H1 (cell line): ENCODE measurements around the gene PKD1L1. TPM values are rescaled to one million over a fixed set of nuclear protein-coding genes. Genes with fewer than 3 reads are reported as not detected.

Source experiments
- CTCF ChIA-PET: fragments of 300-600 bp; sonication (Branson Sonifier 250); formaldehyde crosslinking; loops from one replicate; lab custom pipeline; 2021; ENCODE audit not compliant: partially characterized antibody; lab: Charles Lee
- POLR2A ChIA-PET: fragments of 300-600 bp; sonication (Branson Sonifier 250); formaldehyde crosslinking; loops from one replicate; lab custom pipeline; 2021; ENCODE audit warnings: inconsistent platforms; ENCODE audit not compliant: partially characterized antibody; lab: Charles Lee
- DNase-seq, 2 experiments: peaks; one replicate each; pipeline versions ENCODE4 v3.0.0 to v3.0.0-alpha.2; 2010 to 2022; ENCODE audit warnings: low spot score in 2 of 2, low read depth in 1 of 2, mixed read lengths in 1 of 2
- FAIRE-seq: peaks from 2 replicates; lab custom pipeline; 2011; peaks lifted over from hg19 to GRCh38; lab: Jason Lieb, UNC
- H2AFZ ChIP-seq: 2 replicates; pipeline ENCODE4 v1.8.1; 2012; ENCODE audit warnings: low read length, inconsistent platforms
- H2AK5ac ChIP-seq: 2 replicates; pipeline ENCODE4 v1.6.1; 2013; ENCODE audit warnings: low read depth, low read length
- H2BK120ac ChIP-seq: replicated peaks from 2 replicates; pipeline ENCODE3; 2013; ENCODE audit warnings: low read depth, low read length, inconsistent platforms
- H2BK12ac ChIP-seq: 2 replicates; pipeline ENCODE4 v1.6.1; 2013; ENCODE audit warnings: low read depth, low read length
- H2BK15ac ChIP-seq: 2 replicates; pipeline ENCODE4 v1.6.1; 2013; ENCODE audit warnings: low read length
- H2BK20ac ChIP-seq: 2 replicates; pipeline ENCODE4 v1.6.1; 2013; ENCODE audit warnings: low read length
- H2BK5ac ChIP-seq: 2 replicates; pipeline ENCODE4 v1.6.1; 2013; ENCODE audit warnings: low read depth, low read length
- H3K14ac ChIP-seq: 2 replicates; pipeline ENCODE4 v1.6.1; 2013; ENCODE audit warnings: inconsistent platforms; ENCODE audit not compliant: insufficient read length
- H3K18ac ChIP-seq: 2 replicates; pipeline ENCODE4 v1.6.1; 2013; ENCODE audit warnings: low read length; ENCODE audit errors: extremely low read depth
- H3K23ac ChIP-seq: 2 replicates; pipeline ENCODE4 v1.6.1; 2013; ENCODE audit warnings: inconsistent platforms; ENCODE audit not compliant: insufficient read length
- H3K23me2 ChIP-seq: 2 replicates; pipeline ENCODE4 v1.6.1; 2013; ENCODE audit warnings: low read depth, low read length
- H3K27ac ChIP-seq: 2 replicates; pipeline ENCODE4 v1.6.1; 2011; ENCODE audit warnings: low read depth, low read length, inconsistent platforms
- H3K27me3 ChIP-seq, 4 experiments: replicated peaks in 1 of 4; 1 replicate in 1 of 4; 2 replicates in 3 of 4; pipeline versions ENCODE4 v1.6.1 to v1.8.1; 2011 to 2013; ENCODE audit warnings: low read length in 3 of 4, mild to moderate bottlenecking in 3 of 4, inconsistent platforms in 2 of 4, mixed read lengths in 2 of 4, moderate library complexity in 1 of 4; ENCODE audit not compliant: control insufficient read depth in 3 of 4, insufficient read depth in 3 of 4; ENCODE audit errors: extremely low read depth in 1 of 4
- H3K36me3 ChIP-seq, 4 experiments: 2 replicates each; pipeline versions ENCODE4 v1.6.1 to v1.8.1; 2011 to 2013; ENCODE audit warnings: mild to moderate bottlenecking in 4 of 4, low read length in 3 of 4, moderate library complexity in 2 of 4, control low read depth in 1 of 4, inconsistent platforms in 1 of 4; ENCODE audit not compliant: insufficient read depth in 4 of 4, control insufficient read depth in 2 of 4
- H3K4ac ChIP-seq: replicated peaks from 2 replicates; pipeline ENCODE3; 2013; ENCODE audit warnings: low read length, low read depth, mixed read lengths, inconsistent platforms; ENCODE audit not compliant: insufficient read length
- H3K4me1 ChIP-seq, 4 experiments: replicated peaks in 1 of 4; 1 replicate in 1 of 4; 2 replicates in 3 of 4; pipeline versions ENCODE4 v1.6.1 to v1.8.1; 2011 to 2013; ENCODE audit warnings: low read length in 3 of 4, inconsistent platforms in 2 of 4, mixed read lengths in 1 of 4; ENCODE audit not compliant: insufficient read depth in 4 of 4, control insufficient read depth in 3 of 4
- H3K4me2 ChIP-seq, 2 experiments: 2 replicates each; pipeline versions ENCODE4 v1.6.1 to v1.8.1; 2011 to 2013; ENCODE audit warnings: low read depth in 2 of 2, low read length in 2 of 2, control low read depth in 1 of 2, inconsistent platforms in 1 of 2, mild to moderate bottlenecking in 1 of 2; ENCODE audit not compliant: insufficient read depth in 1 of 2
- H3K4me3 ChIP-seq, 4 experiments: fragments of 200-600, 300-600 bp in 1 of 4; sonication (generic), shearing (Covaris generic), sonication (Bioruptor Twin) in 1 of 4; 2 replicates each; pipeline versions ENCODE4 v1.5.1 to v1.8.1; 2011 to 2016; ENCODE audit warnings: low read length in 4 of 4, low read depth in 3 of 4, control low read depth in 2 of 4, inconsistent platforms in 2 of 4, mild to moderate bottlenecking in 2 of 4, mixed read lengths in 1 of 4, moderate library complexity in 1 of 4; ENCODE audit not compliant: insufficient read depth in 2 of 4; ENCODE audit errors: extremely low read depth in 1 of 4
- H3K56ac ChIP-seq: replicated peaks from 2 replicates; pipeline ENCODE3; 2013; ENCODE audit warnings: low read depth, mild to moderate bottlenecking, mixed read lengths, low read length, inconsistent platforms; ENCODE audit not compliant: insufficient read length
- H3K79me1 ChIP-seq: 2 replicates; pipeline ENCODE4 v1.6.1; 2013; ENCODE audit warnings: low read depth, low read length, control low read depth
- H3K79me2 ChIP-seq, 2 experiments: 2 replicates each; pipeline versions ENCODE4 v1.6.1 to v1.8.1; 2012 to 2013; ENCODE audit warnings: low read length in 2 of 2, mild to moderate bottlenecking in 2 of 2, inconsistent platforms in 1 of 2; ENCODE audit not compliant: insufficient read depth in 2 of 2, control insufficient read depth in 1 of 2
- H3K9ac ChIP-seq, 4 experiments: replicated peaks in 1 of 4; 1 replicate in 1 of 4; 2 replicates in 3 of 4; pipeline versions ENCODE4 v1.6.1 to v1.8.1; 2011 to 2013; ENCODE audit warnings: low read depth in 3 of 4, low read length in 3 of 4, control low read depth in 2 of 4, mild to moderate bottlenecking in 2 of 4, moderate library complexity in 2 of 4, inconsistent platforms in 1 of 4; ENCODE audit errors: extremely low read depth in 1 of 4
- H3K9me3 ChIP-seq, 2 experiments: 2 replicates each; pipeline versions ENCODE4 v1.6.1 to v1.8.1; 2012 to 2013; ENCODE audit warnings: mild to moderate bottlenecking in 2 of 2, moderate library complexity in 2 of 2, control low read depth in 1 of 2, inconsistent platforms in 1 of 2, low read depth in 1 of 2, low read length in 1 of 2, mixed read lengths in 1 of 2; ENCODE audit not compliant: insufficient read depth in 2 of 2
- H4K20me1 ChIP-seq, 2 experiments: replicated peaks in 1 of 2; 2 replicates each; pipeline versions ENCODE3 to v1.8.1; 2011 to 2013; ENCODE audit warnings: inconsistent platforms in 2 of 2, low read length in 2 of 2, mild to moderate bottlenecking in 1 of 2; ENCODE audit not compliant: insufficient read depth in 2 of 2, control insufficient read depth in 1 of 2
- H4K5ac ChIP-seq: 2 replicates; pipeline ENCODE4 v1.6.1; 2013; ENCODE audit warnings: low read length, low read depth, mixed read lengths, inconsistent platforms; ENCODE audit not compliant: insufficient read length
- H4K8ac ChIP-seq: 2 replicates; pipeline ENCODE4 v1.8.0; 2013; ENCODE audit warnings: mild to moderate bottlenecking, moderate library complexity, low read length, inconsistent platforms; ENCODE audit not compliant: insufficient read depth; ENCODE audit errors: extremely low read depth
- H4K91ac ChIP-seq: replicated peaks from 2 replicates; pipeline ENCODE3; 2013; ENCODE audit warnings: low read length, mixed read lengths, inconsistent platforms; ENCODE audit not compliant: insufficient read length
- ASH2L ChIP-seq: fragments of 200-600, 300-600 bp; sonication (generic); IDR thresholded peaks from one replicate; pipeline ENCODE4 v1.7.1; 2017; ENCODE audit warnings: low read length
- BRCA1 ChIP-seq: IDR thresholded peaks from 2 replicates; pipeline ENCODE4 v1.6.1; 2012; ENCODE audit warnings: low read depth, low read length, improper control_type of control experiment
- POLR2AphosphoS5 ChIP-seq: IDR thresholded peaks from 2 replicates; pipeline ENCODE4 v1.6.1; 2011; ENCODE audit warnings: low read depth, low read length
- RBBP5 ChIP-seq: IDR thresholded peaks from 2 replicates; pipeline ENCODE4 v1.7.1; 2012; ENCODE audit warnings: low read depth, mild to moderate bottlenecking, inconsistent platforms, low read length, moderate library complexity, borderline replicate concordance
- WGBS, 2 experiments: shearing (Covaris generic) in 1 of 2; methylation state at CpG; one replicate each; pipeline versions ENCODE4 v1.1.6 to v1.1.7; 2013 to 2015; ENCODE audit warnings: low lambda C conversion rate in 2 of 2, mixed read lengths in 2 of 2, inconsistent platforms in 1 of 2, low coverage in 1 of 2, missing lambda C conversion rate in 1 of 2; ENCODE audit not compliant: insufficient replicate concordance in 2 of 2, insufficient coverage in 1 of 2, insufficient read length in 1 of 2; ENCODE audit errors: extremely low coverage in 1 of 2, missing lambda C conversion rate in 1 of 2; 5-methylcytosine and 5-hydroxymethylcytosine counted together
- polyA plus RNA-seq, 7 experiments: library from polyadenylated mRNA; depleted of rRNA in 3 of 7; stranded (reverse) in 5 of 7; unstranded in 2 of 7; fragments of >200 nt in 5 of 7; fragments of 200-250 nt in 2 of 7; gene quantifications; 1 replicate in 5 of 7; 2 replicates in 1 of 7; 4 replicates in 1 of 7; pipeline versions ENCODE4 v1.2.1 to v1.2.3, GENCODE V29; 2011 to 2013; ENCODE audit warnings: missing spikeins in 2 of 7, mixed read lengths in 2 of 7
- total RNA-seq: library from RNA; stranded (reverse); fragmentation: NEBNext Ultra II Directional; extraction: Animal tissue kit (Norgen Biotek cat#: 25700); gene quantifications from 2 replicates; pipeline ENCODE4 v1.2.1, GENCODE V29; 2021

The PKD1L1 gene
- total and polyA plus RNA-seq, 2 of the 8 experiments (the other 6 are each of a cell fraction or from before 2014, with no cell fraction given): 0.22 to 0.35 TPM

DNA sequence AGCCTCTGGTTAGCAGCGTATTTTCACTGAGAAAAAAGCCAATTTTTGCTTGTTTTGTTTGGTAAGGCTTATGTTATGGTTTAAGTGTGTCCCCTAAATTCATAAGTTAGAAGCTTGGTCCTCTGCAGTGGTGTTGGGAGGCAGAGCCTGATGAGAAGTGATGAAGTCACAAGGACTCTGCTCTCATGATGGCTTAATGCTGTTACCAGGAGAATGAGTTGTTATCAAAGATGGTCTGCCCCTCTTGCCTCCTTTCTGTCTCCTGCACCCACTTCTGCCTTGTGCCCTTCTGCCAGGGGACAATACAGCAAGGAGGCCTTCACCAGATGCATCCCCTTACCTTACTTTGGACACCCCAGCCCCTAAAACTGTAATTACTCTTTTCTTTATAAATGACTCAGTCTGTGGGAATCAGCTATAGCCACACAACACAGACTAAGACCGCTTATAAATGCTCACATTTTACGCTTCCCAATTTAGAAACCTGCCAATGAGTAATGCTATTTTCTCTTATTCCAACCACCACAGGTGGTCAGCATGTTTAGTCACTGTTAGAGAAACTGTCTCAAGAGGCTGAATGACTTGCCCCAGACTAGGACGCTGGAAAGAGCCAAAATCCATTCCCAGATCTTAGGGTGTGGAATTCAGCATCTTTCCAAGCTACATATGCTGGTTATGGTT lies 6.1 kb upstream of the PKD1L1 start:
- H3K4me3 ChIP-seq: no peak overlapping the region
- no peak overlapping the region for H2BK5ac ChIP-seq
- no peak overlapping the region for H3K23ac ChIP-seq
- TF ChIP-seq RBBP5 (no peak), ASH2L (no peak), POLR2AphosphoS5 (peak; percentile 14; the same call in 1 of the 2 replicates), BRCA1 (no peak)
- H3K36me3 ChIP-seq: peaks cover 2 to 21% (median 6%) of the 10 kb centered on the region in 4 experiments; a peak in 5 of 8 replicates
- H2AK5ac ChIP-seq: no peak overlapping the region
- no peaks in the 10 kb centered on the region for H3K27me3 ChIP-seq
- DNase-seq (no peak), FAIRE-seq (no peak)
- ChIA-PET CTCF (interaction anchor here (1.2 to 1.8 kb wide), 3 partner anchors 9 to 15 kb away, joined by 4 to 11 read pairs (median 4); no protein-coding TSS in a partner anchor), POLR2A (no interaction called here)
- no peaks in the 10 kb centered on the region for H3K79me2 ChIP-seq
- H3K14ac ChIP-seq: no peak overlapping the region
- H4K91ac ChIP-seq: no peak overlapping the region
- H2BK120ac ChIP-seq: no peak overlapping the region
- no peak overlapping the region for H4K8ac ChIP-seq
- WGBS, 2 experiments: 85% methylated on average over 4 of the region's 4 CpGs; no CpG with 5 or more reads in 1 of the 2 experiments
- H2AFZ ChIP-seq: no peak overlapping the region
- peaks cover 0 to 4% (median 1%) of the 10 kb centered on the region in 4 experiments; a peak in 4 of 7 replicates for H3K4me1 ChIP-seq
- no peak overlapping the region for H3K27ac ChIP-seq
- H4K5ac ChIP-seq: no peak overlapping the region
- no peaks in the 10 kb centered on the region for H4K20me1 ChIP-seq
- H3K9me3 ChIP-seq: peaks cover 0 to 1% of the 10 kb centered on the region in 2 experiments; a peak in 1 of 4 replicates
- H3K79me1 ChIP-seq: no peaks in the 10 kb centered on the region
- H3K18ac ChIP-seq: no peak overlapping the region
- H2BK12ac ChIP-seq: no peak overlapping the region
- H3K4ac ChIP-seq: no peak overlapping the region
- H3K23me2 ChIP-seq: no peaks in the 10 kb centered on the region
- no peak overlapping the region for H3K4me2 ChIP-seq
- no peak overlapping the region for H3K56ac ChIP-seq
- H2BK15ac ChIP-seq: no peak overlapping the region
- no peak overlapping the region for H3K9ac ChIP-seq
- no peak overlapping the region for H2BK20ac ChIP-seq
